ENCODE data around the gene NPTX1.
A peak's percentile ranks its signal among the peaks of the same experiment; 100 is the strongest.

NPTX1 gene

GRCh38 chr17:80445726-80446110 lies 30.7 kb downstream of the NPTX1 start:
- Histone ChIP-seq H3K23ac (ENCODE audit: low read length) (no peak overlapping the region), H3K36me3 (ENCODE audit: control insufficient read depth, insufficient read depth, low read length) (no peaks in the 10 kb centered on the region), H3K27me3 (ENCODE audit: insufficient read depth, low read length, poor library complexity) (no peaks in the 10 kb centered on the region), H3K4me1 (ENCODE audit: control insufficient read depth, low read depth, low read length) (no peaks in the 10 kb centered on the region), H3K56ac (ENCODE audit: low read length) (no peak overlapping the region), H3K9ac (ENCODE audit: low read length) (no peak overlapping the region), H3K27ac (ENCODE audit: low read depth, low read length) (no peak overlapping the region), H4K8ac (ENCODE audit: low read depth, low read length) (no peak overlapping the region), H2BK120ac (ENCODE audit: low read depth, low read length) (no peak overlapping the region), H3K4me2 (ENCODE audit: low read length) (no peak overlapping the region), H2AK5ac (ENCODE audit: low read length) (no peak overlapping the region), H2BK5ac (ENCODE audit: low read length) (no peak overlapping the region), H3K4me3 (ENCODE audit: low read length) (no peak overlapping the region), H3K18ac (ENCODE audit: low read length) (no peak overlapping the region), H3K4ac (ENCODE audit: low read depth, low read length) (no peak overlapping the region), H3K79me2 (ENCODE audit: control insufficient read depth, insufficient read depth, low read length) (no peaks in the 10 kb centered on the region), H3K79me1 (ENCODE audit: low read length) (no peaks in the 10 kb centered on the region), H2BK15ac (replicated peaks; ENCODE audit: low read depth) (no peak overlapping the region), H4K5ac (ENCODE audit: low read length) (no peak overlapping the region)
- no peak for DNase-seq
- WGBS (ENCODE audit: extremely low coverage, insufficient coverage, low lambda C conversion rate): no CpG with 5 or more reads among the region's 10 CpGs

GRCh38 chr17:80445007-80445725 lies 31.2 kb downstream of the NPTX1 start:
- WGBS (ENCODE audit: extremely low coverage, insufficient coverage, low lambda C conversion rate): no CpG with 5 or more reads among the region's 26 CpGs
- no peak overlapping the region for H3K56ac ChIP-seq (ENCODE audit: low read length)
- no peak overlapping the region for H3K9ac ChIP-seq (ENCODE audit: low read length)
- H3K27me3 ChIP-seq (ENCODE audit: insufficient read depth, low read length, poor library complexity): no peaks in the 10 kb centered on the region
- no peak overlapping the region for H4K5ac ChIP-seq (ENCODE audit: low read length)
- H3K4me1 ChIP-seq (ENCODE audit: control insufficient read depth, low read depth, low read length): no peaks in the 10 kb centered on the region
- no peak overlapping the region for H2BK15ac ChIP-seq (replicated peaks; ENCODE audit: low read depth)
- no peaks in the 10 kb centered on the region for H3K36me3 ChIP-seq (ENCODE audit: control insufficient read depth, insufficient read depth, low read length)
- H3K4me2 ChIP-seq (ENCODE audit: low read length): no peak overlapping the region
- no peak overlapping the region for H2BK120ac ChIP-seq (ENCODE audit: low read depth, low read length)
- no peak overlapping the region for H3K27ac ChIP-seq (ENCODE audit: low read depth, low read length)
- no peaks in the 10 kb centered on the region for H3K79me1 ChIP-seq (ENCODE audit: low read length)
- no peak overlapping the region for H3K18ac ChIP-seq (ENCODE audit: low read length)
- no peak overlapping the region for H2AK5ac ChIP-seq (ENCODE audit: low read length)
- H4K8ac ChIP-seq (ENCODE audit: low read depth, low read length): no peak overlapping the region
- H3K4ac ChIP-seq (ENCODE audit: low read depth, low read length): no peak overlapping the region
- DNase-seq: no peak
- H3K4me3 ChIP-seq (ENCODE audit: low read length): no peak overlapping the region
- H2BK5ac ChIP-seq (ENCODE audit: low read length): no peak overlapping the region
- no peak overlapping the region for H3K23ac ChIP-seq (ENCODE audit: low read length)
- H3K79me2 ChIP-seq (ENCODE audit: control insufficient read depth, insufficient read depth, low read length): no peaks in the 10 kb centered on the region

- DNase-seq: no peak
- H3K56ac ChIP-seq (ENCODE audit: low read length): no peak overlapping the region
- no peak overlapping the region for H3K4me3 ChIP-seq (ENCODE audit: low read length)
- H3K4me1 ChIP-seq (ENCODE audit: control insufficient read depth, low read depth, low read length): no peaks in the 10 kb centered on the region
- no peaks in the 10 kb centered on the region for H3K36me3 ChIP-seq (ENCODE audit: control insufficient read depth, insufficient read depth, low read length)
- H3K79me1 ChIP-seq (ENCODE audit: low read length): no peaks in the 10 kb centered on the region
- no peak overlapping the region for H2BK120ac ChIP-seq (ENCODE audit: low read depth, low read length)
- no peaks in the 10 kb centered on the region for H3K79me2 ChIP-seq (ENCODE audit: control insufficient read depth, insufficient read depth, low read length)
- no peak overlapping the region for H3K4me2 ChIP-seq (ENCODE audit: low read length)
- H3K23ac ChIP-seq (ENCODE audit: low read length): no peak overlapping the region
- H3K27ac ChIP-seq (ENCODE audit: low read depth, low read length): no peak overlapping the region
- H4K8ac ChIP-seq (ENCODE audit: low read depth, low read length): no peak overlapping the region
- H3K18ac ChIP-seq (ENCODE audit: low read length): no peak overlapping the region
- H2AK5ac ChIP-seq (ENCODE audit: low read length): no peak overlapping the region
- no CpG with 5 or more reads among the region's 6 CpGs for WGBS (ENCODE audit: extremely low coverage, insufficient coverage, low lambda C conversion rate)
- H4K5ac ChIP-seq (ENCODE audit: low read length): no peak overlapping the region
- H2BK5ac ChIP-seq (ENCODE audit: low read length): no peak overlapping the region
- no peak overlapping the region for H2BK15ac ChIP-seq (replicated peaks; ENCODE audit: low read depth)
- no peak overlapping the region for H3K9ac ChIP-seq (ENCODE audit: low read length)
- no peaks in the 10 kb centered on the region for H3K27me3 ChIP-seq (ENCODE audit: insufficient read depth, low read length, poor library complexity)
- H3K4ac ChIP-seq (ENCODE audit: low read depth, low read length): no peak overlapping the region
Observed at GRCh38 chr17:80444644-80444979, 31.8 kb downstream of the NPTX1 start.

GRCh38 chr17:80443916-80444643 lies 32.3 kb downstream of the NPTX1 start:
- no peak overlapping the region for H2BK5ac ChIP-seq (ENCODE audit: low read length)
- peak; percentile 30 for DNase-seq
- no peaks in the 10 kb centered on the region for H3K36me3 ChIP-seq (ENCODE audit: control insufficient read depth, insufficient read depth, low read length)
- no peak overlapping the region for H3K27ac ChIP-seq (ENCODE audit: low read depth, low read length)
- no peak overlapping the region for H3K18ac ChIP-seq (ENCODE audit: low read length)
- no peak overlapping the region for H3K23ac ChIP-seq (ENCODE audit: low read length)
- no peaks in the 10 kb centered on the region for H3K79me1 ChIP-seq (ENCODE audit: low read length)
- H2BK120ac ChIP-seq (ENCODE audit: low read depth, low read length): no peak overlapping the region
- no peak overlapping the region for H4K5ac ChIP-seq (ENCODE audit: low read length)
- no peaks in the 10 kb centered on the region for H3K27me3 ChIP-seq (ENCODE audit: insufficient read depth, low read length, poor library complexity)
- no peak overlapping the region for H3K9ac ChIP-seq (ENCODE audit: low read length)
- no peaks in the 10 kb centered on the region for H3K79me2 ChIP-seq (ENCODE audit: control insufficient read depth, insufficient read depth, low read length)
- H3K4me1 ChIP-seq (ENCODE audit: control insufficient read depth, low read depth, low read length): no peaks in the 10 kb centered on the region
- H3K4me3 ChIP-seq (ENCODE audit: low read length): no peak overlapping the region
- H3K4me2 ChIP-seq (ENCODE audit: low read length): no peak overlapping the region
- H3K56ac ChIP-seq (ENCODE audit: low read length): no peak overlapping the region
- no peak overlapping the region for H2AK5ac ChIP-seq (ENCODE audit: low read length)
- H2BK15ac ChIP-seq (replicated peaks; ENCODE audit: low read depth): no peak overlapping the region
- WGBS (ENCODE audit: extremely low coverage, insufficient coverage, low lambda C conversion rate): no CpG with 5 or more reads among the region's 31 CpGs
- H4K8ac ChIP-seq (ENCODE audit: low read depth, low read length): no peak overlapping the region
- no peak overlapping the region for H3K4ac ChIP-seq (ENCODE audit: low read depth, low read length)

- H4K8ac ChIP-seq (ENCODE audit: low read depth, low read length): no peak overlapping the region
- H3K36me3 ChIP-seq (ENCODE audit: control insufficient read depth, insufficient read depth, low read length): no peaks in the 10 kb centered on the region
- H4K5ac ChIP-seq (ENCODE audit: low read length): no peak overlapping the region
- H3K56ac ChIP-seq (ENCODE audit: low read length): no peak overlapping the region
- H2BK120ac ChIP-seq (ENCODE audit: low read depth, low read length): no peak overlapping the region
- no peak overlapping the region for H2BK15ac ChIP-seq (replicated peaks; ENCODE audit: low read depth)
- no CpG with 5 or more reads among the region's 12 CpGs for WGBS (ENCODE audit: extremely low coverage, insufficient coverage, low lambda C conversion rate)
- no peak overlapping the region for H2BK5ac ChIP-seq (ENCODE audit: low read length)
- H3K4ac ChIP-seq (ENCODE audit: low read depth, low read length): no peak overlapping the region
- no peak overlapping the region for H3K27ac ChIP-seq (ENCODE audit: low read depth, low read length)
- no peaks in the 10 kb centered on the region for H3K4me1 ChIP-seq (ENCODE audit: control insufficient read depth, low read depth, low read length)
- no peak overlapping the region for H3K23ac ChIP-seq (ENCODE audit: low read length)
- no peak overlapping the region for H3K9ac ChIP-seq (ENCODE audit: low read length)
- H3K4me2 ChIP-seq (ENCODE audit: low read length): no peak overlapping the region
- H3K18ac ChIP-seq (ENCODE audit: low read length): no peak overlapping the region
- no peaks in the 10 kb centered on the region for H3K79me2 ChIP-seq (ENCODE audit: control insufficient read depth, insufficient read depth, low read length)
- no peaks in the 10 kb centered on the region for H3K27me3 ChIP-seq (ENCODE audit: insufficient read depth, low read length, poor library complexity)
- no peaks in the 10 kb centered on the region for H3K79me1 ChIP-seq (ENCODE audit: low read length)
- no peak overlapping the region for H2AK5ac ChIP-seq (ENCODE audit: low read length)
- H3K4me3 ChIP-seq (ENCODE audit: low read length): no peak overlapping the region
- no peak for DNase-seq
Observed at GRCh38 chr17:80443498-80443897, 32.9 kb downstream of the NPTX1 start.
